SHP77 (cell line): Measurements from ENCODE around the gene REPIN1.

Experiments
- DNase-seq, 2 experiments: peaks; one replicate each; lab custom pipeline; 2025; lab: John Stamatoyannopoulos, UW

REPIN1 gene

DNA sequence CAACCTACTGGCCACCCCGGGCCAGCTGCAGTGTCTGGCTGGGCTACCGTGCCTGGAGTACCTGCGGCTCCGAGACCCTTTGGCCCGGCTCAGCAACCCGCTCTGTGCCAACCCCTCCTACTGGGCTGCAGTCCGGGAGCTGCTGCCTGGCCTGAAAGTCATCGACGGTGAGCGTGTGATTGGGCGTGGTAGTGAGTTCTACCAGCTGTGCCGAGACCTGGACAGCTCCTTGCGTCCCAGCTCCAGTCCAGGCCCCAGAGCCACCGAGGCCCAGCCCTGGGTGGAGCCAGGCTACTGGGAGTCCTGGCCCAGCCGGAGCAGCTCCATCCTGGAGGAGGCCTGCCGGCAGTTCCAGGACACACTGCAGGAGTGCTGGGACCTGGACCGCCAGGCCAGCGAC lies 31.4 kb upstream of the REPIN1 start:
- DNase-seq = no peak

DNA sequence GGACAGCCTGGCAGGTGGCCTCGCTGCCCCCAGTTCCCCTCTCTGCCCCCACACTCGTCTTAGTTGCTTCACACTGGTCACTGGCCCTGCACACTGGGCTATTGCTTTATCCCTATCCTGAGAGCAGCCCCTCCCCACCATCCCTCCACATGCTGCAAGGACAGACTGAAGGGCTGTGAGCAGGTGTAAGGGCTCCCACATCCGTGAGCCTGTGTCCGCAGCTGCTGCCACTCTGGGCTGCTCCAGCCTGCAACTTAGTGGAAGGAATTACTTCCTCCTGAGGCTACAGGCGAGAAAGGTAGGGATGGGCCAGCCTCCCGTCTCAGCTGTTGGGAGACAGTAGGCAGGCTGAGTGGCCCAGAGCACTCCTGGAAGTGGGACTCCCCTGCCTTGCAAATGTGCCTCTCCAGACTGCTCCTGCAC lies 31.0 kb upstream of the REPIN1 start:
- no peak for DNase-seq

- DNase-seq = no peak
These were observed 30.3 kb upstream of the REPIN1 start for GRCh38 chr7:150338166-150338829.

DNA sequence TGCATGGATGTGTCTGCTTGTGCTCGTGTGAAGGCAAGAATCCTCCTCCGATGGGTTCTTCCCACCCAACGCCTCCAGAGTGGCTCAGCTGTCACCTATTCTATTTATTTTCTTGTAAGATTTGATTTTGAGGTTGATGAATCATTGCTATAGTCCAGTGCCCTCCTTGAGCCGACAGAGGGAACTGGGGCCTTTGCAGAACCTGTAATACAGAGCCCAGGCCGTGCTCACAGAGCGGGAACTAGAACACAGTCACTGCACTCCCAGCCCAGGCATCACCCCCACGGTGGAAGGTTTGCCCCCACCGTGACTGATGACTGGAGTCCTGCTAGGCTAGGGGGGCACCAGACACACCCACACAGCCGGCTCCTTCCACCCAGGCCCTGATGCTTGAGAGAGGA lies 29.2 kb upstream of the REPIN1 start:
- no peak for DNase-seq

GRCh38 chr7:150340024-150340749 lies 28.4 kb upstream of the REPIN1 start:
- DNase-seq = no peak

DNA sequence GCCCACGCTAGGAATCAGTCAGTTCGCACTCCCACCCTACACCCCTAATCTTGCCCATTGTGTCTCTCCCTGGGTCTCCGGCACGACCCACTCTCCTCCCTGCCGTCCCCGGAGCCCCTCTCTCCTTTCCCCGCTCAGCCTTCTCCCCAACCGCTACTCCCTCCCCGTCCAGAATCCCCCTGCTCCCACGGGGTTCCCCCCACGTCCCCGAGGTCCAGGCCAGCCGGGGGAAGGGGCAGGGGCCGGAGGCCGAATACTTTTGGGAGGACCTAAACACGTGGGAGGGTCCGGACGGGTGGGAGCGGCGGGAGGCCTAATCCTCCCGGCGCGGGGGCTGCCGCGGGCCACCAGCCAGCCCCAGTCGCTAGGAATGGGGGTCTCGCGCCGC lies 27.8 kb upstream of the REPIN1 start:
- no peak for DNase-seq

GRCh38 chr7:150341263-150342120 lies 27.1 kb upstream of the REPIN1 start, which contains the start of gene RARRES2:
TSS of gene RARRES2 (minus strand) at chr7:150341629. CDS start at chr7:150340609, 1,020 bp downstream.
- DNase-seq = no peak

GRCh38 chr7:150342121-150342408 lies 26.6 kb upstream of the REPIN1 start:
- DNase-seq = no peak

GRCh38 chr7:150343225-150343624 lies 25.4 kb upstream of the REPIN1 start:
- DNase-seq = no peak

GRCh38 chr7:150344299-150344698 lies 24.3 kb upstream of the REPIN1 start:
- DNase-seq = no peak

- no peak for DNase-seq
These were observed 23.6 kb upstream of the REPIN1 start for GRCh38 chr7:150345012-150345411.

DNA sequence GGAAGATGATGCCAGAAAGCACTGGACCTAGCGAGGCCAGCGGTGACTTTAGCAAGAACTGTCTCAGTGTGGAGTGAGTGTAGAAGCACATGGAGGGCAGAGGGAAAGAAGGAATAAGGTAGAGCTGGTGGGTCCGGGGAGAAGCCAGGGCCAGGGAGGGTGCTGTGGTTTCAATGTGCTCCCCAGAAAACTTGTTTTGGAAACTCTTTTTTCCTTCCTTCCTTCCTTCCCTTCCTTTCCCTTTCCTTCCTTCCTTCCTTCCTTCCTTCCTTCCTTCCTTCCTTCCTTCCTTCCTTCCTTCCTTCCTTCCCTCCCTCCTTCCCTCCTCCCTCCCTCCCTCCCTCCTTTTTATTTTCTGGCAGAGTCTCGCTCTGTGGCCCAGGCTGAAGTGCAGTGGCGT lies 21.7 kb upstream of the REPIN1 start:
- no peak for DNase-seq

GRCh38 chr7:150351587-150352194 lies 16.9 kb upstream of the REPIN1 start:
- DNase-seq = no peak

GRCh38 chr7:150355666-150356059 lies 13.0 kb upstream of the REPIN1 start:
- no peak for DNase-seq

GRCh38 chr7:150356265-150356897 lies 12.2 kb upstream of the REPIN1 start:
- peak; percentile 17 to 55 for DNase-seq

- peak; percentile 62 to 66 for DNase-seq
These were observed 11.4 kb upstream of the REPIN1 start for GRCh38 chr7:150357270-150357669.

- peak; percentile 55 to 58 for DNase-seq
These were observed 10.7 kb upstream of the REPIN1 start for GRCh38 chr7:150357771-150358427.

DNA sequence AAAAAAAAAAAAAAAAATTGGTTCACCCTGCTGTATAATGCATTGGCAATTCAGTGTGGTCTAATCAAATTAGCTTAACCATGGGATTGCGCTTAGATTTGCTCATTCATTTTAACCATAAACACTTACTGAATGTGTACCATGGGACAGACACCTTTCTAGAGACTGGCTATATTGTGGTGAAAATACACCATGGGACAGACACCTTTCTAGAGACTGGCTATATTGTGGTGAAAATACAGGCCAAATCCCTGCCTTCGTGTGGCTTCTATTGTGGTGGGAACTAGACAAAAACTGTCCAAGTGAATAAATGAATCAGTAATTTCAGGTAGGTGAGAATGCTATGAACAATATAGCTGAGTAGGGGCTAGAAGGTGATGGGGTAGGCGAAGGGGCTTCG lies 10.2 kb upstream of the REPIN1 start:
- DNase-seq = no peak

DNA sequence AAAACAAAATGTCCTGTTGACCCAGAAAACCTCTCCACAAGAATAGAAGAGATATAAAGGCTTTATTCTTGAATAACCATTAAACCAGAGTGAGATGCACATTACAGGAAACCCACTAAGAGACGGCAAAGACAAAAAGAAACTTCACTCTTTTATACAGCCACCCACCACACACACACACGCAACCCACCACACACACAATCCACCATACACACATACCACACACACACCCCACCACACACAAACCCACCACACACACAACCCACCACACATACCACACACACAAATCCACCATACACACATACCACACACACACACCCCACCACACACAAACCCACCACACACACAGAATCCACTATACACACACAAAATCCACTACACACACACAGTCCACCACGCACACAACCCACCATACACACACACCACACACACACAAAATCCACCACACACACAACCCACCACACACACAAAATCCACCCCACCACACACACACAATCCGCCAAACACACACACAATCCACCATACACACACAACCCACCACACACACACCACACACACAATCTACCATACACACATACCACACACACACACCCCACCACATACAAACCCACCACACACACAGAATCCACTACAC lies 9.5 kb upstream of the REPIN1 start:
- no peak for DNase-seq

DNA sequence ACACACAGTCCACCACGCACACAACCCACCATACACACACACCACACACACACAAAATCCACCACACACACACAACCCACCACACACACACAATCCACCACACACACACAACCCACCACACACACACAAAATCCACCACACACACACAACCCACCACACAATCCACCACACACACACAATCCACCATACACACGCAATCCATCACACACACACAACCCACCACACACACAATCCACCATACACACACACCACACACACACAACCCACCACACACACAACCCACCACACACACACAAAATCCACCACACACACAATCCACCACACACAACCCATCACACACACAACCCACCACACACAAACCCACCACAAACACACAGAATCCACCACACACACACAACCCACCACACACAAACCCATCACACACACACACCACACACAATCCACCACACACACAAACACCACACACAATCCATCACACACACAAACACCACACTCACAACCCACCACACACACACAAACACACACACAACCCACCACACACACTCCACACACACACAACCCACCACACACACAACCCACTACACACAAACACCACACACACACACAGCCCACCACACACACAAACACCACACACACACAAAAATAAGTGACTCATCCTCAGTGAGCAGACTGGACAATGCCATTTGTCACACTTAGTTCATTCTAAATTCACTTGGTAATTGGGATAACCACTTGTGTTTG lies 8.8 kb upstream of the REPIN1 start:
- DNase-seq = no peak
